BLaER1 treated with 17β-estradiol and CSF1 and Interleukin-3, amounts not matched to agents 10 nM and 100 nM (cell line): ENCODE results near the gene CCDC70.
"Not testable (repeated sequence)": the region's sequence is repeated elsewhere in the genome, so short reads cannot be mapped to it uniquely, and the experiment has no call there.

Experiments
- H3K27ac ChIP-seq, 11 experiments: shearing (Covaris generic); formaldehyde crosslinking; 2 replicates each; pipeline ENCODE4 v1.8.1; 2022
- H3K27me3 ChIP-seq, 11 experiments: shearing (Covaris generic); formaldehyde crosslinking; 2 replicates each; pipeline ENCODE4 v1.8.1; 2022
- H3K36me3 ChIP-seq, 11 experiments: shearing (Covaris generic); formaldehyde crosslinking; 2 replicates each; pipeline ENCODE4 v1.8.1; 2022
- H3K4me1 ChIP-seq, 10 experiments: shearing (Covaris generic); formaldehyde crosslinking; 2 replicates each; pipeline ENCODE4 v1.8.1; 2022
- H3K4me2 ChIP-seq, 11 experiments: shearing (Covaris generic); formaldehyde crosslinking; 2 replicates each; pipeline ENCODE4 v1.8.1; 2022
- H3K4me3 ChIP-seq, 10 experiments: shearing (Covaris generic); formaldehyde crosslinking; 2 replicates each; pipeline ENCODE4 v1.8.1; 2022
- H3K9ac ChIP-seq, 11 experiments: shearing (Covaris generic); formaldehyde crosslinking; 2 replicates each; pipeline ENCODE4 v1.8.1; 2022
- H3K9me3 ChIP-seq, 11 experiments: shearing (Covaris generic); formaldehyde crosslinking; replicated peaks in 1 of 11; 2 replicates each; pipeline ENCODE4 v1.8.1; 2022
- H4K20me1 ChIP-seq, 11 experiments: shearing (Covaris generic); formaldehyde crosslinking; 2 replicates each; pipeline ENCODE4 v1.8.1; 2022
- Cebpa-rat ChIP-seq, 11 experiments: shearing (Covaris generic); IDR thresholded peaks; 2 replicates each; pipeline ENCODE4 v1.8.1; 2022

The CCDC70 gene

GRCh38 chr13:51902776-51903175 lies 41.0 kb downstream of the CCDC70 start:
- H3K36me3 ChIP-seq = no peaks in the 10 kb centered on the region
- peak overlapping the region in 5 of 11 experiments; percentile 32 to 55 (median 44); a peak in 6 of 22 replicates for H3K27ac ChIP-seq
- no peaks in the 10 kb centered on the region for H3K27me3 ChIP-seq
- H3K9me3 ChIP-seq = peaks cover 0 to 3% (median 0%) of the 10 kb centered on the region in 11 experiments; a peak in 1 of 22 replicates
- H3K4me3 ChIP-seq = no peak overlapping the region
- H4K20me1 ChIP-seq = no peaks in the 10 kb centered on the region
- peak overlapping the region in 9 of 11 experiments; percentile 47 to 81 (median 68); a peak in 17 of 22 replicates for H3K4me2 ChIP-seq
- peaks cover 0 to 45% (median 33%) of the 10 kb centered on the region in 10 experiments; a peak in 17 of 20 replicates for H3K4me1 ChIP-seq
- H3K9ac ChIP-seq = no peak overlapping the region; a peak in 1 of 22 replicates
- TF ChIP-seq Cebpa-rat (IDR thresholded peaks at IDR 0.05) = no peak

DNA sequence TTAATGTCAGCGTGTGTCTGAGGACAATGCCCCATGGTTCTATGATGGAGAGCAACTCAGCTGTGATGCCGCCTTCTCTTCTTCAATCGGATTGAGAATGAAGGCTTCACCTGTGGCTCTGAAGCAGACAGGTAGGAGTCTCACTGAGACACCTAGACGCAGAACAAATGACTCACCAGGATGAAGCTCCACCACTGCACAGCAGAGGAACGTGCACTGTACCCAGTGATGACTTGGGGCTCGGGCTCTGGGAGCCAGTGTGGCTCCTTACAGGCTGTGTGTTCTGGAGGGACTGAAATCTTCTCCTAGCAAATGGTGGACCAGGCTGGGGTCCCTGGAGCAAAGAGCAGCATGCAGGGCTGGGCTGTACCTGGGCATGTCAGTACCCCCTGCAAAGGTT lies 44.0 kb downstream of the CCDC70 start:
- Histone ChIP-seq H4K20me1 (no peaks in the 10 kb centered on the region), H3K4me1 (peaks cover 0 to 42% (median 33%) of the 10 kb centered on the region in 10 experiments; a peak in 17 of 20 replicates), H3K4me2 (peak overlapping the region in 2 of 11 experiments; percentile 30 to 52; a peak in 2 of 22 replicates), H3K9ac (no peak overlapping the region), H3K4me3 (no peak overlapping the region), H3K36me3 (no peaks in the 10 kb centered on the region), H3K9me3 (peaks cover 0 to 3% (median 0%) of the 10 kb centered on the region in 11 experiments; a peak in 1 of 22 replicates), H3K27me3 (no peaks in the 10 kb centered on the region), H3K27ac (no peak overlapping the region)
- TF ChIP-seq Cebpa-rat (IDR thresholded peaks at IDR 0.05) = no peak

DNA sequence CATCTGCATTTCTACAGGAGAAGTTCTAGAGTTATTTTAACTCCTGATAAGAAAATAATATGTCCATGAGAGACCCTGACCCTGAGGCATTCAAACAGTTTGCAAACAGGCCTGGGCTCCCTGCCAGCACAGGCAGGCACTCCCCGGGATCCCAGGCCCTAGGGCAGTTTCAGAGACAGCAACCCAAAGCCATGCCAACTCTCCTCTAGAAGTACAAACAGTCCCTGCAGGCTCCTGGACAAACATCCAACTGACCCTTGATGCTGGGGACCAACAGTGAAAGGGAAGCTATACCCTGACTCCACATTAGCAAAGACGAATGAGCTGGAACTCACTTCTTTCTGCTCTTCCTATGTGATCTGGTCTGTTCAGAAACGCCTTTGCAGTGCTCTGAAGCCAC lies 44.8 kb downstream of the CCDC70 start:
- peaks cover 0 to 40% (median 33%) of the 10 kb centered on the region in 10 experiments; a peak in 17 of 20 replicates for H3K4me1 ChIP-seq
- H4K20me1 ChIP-seq = no peaks in the 10 kb centered on the region
- no peak for TF ChIP-seq Cebpa-rat (IDR thresholded peaks at IDR 0.05)
- no peak overlapping the region for H3K27ac ChIP-seq
- H3K9me3 ChIP-seq = peaks cover 0 to 3% (median 0%) of the 10 kb centered on the region in 11 experiments; a peak in 1 of 22 replicates
- H3K4me3 ChIP-seq = no peak overlapping the region
- no peaks in the 10 kb centered on the region for H3K27me3 ChIP-seq
- peak overlapping the region in 8 of 11 experiments; percentile 12 to 57 (median 32); a peak in 13 of 22 replicates for H3K4me2 ChIP-seq
- no peaks in the 10 kb centered on the region for H3K36me3 ChIP-seq
- H3K9ac ChIP-seq = no peak overlapping the region

GRCh38 chr13:51907040-51907732 lies 45.4 kb downstream of the CCDC70 start:
- Histone ChIP-seq H3K27ac (no peak overlapping the region), H3K4me2 (peak overlapping the region in 8 of 11 experiments; percentile 12 to 57 (median 32); a peak in 13 of 22 replicates), H3K36me3 (no peaks in the 10 kb centered on the region), H3K9ac (no peak overlapping the region), H4K20me1 (no peaks in the 10 kb centered on the region), H3K4me1 (peaks cover 0 to 40% (median 35%) of the 10 kb centered on the region in 10 experiments; a peak in 17 of 20 replicates), H3K4me3 (no peak overlapping the region), H3K9me3 (0 out of 22 replicates have a peak, but pooled peaks cover 0 to 3% (median 0%) of the 10 kb centered on the region in 11 experiments), H3K27me3 (no peaks in the 10 kb centered on the region)
- no peak for TF ChIP-seq Cebpa-rat (IDR thresholded peaks at IDR 0.05)

GRCh38 chr13:51909265-51909664 lies 47.5 kb downstream of the CCDC70 start:
- not testable (repeated sequence) for H4K20me1 ChIP-seq, H3K36me3 ChIP-seq, H3K4me3 ChIP-seq, H3K27ac ChIP-seq, H3K4me2 ChIP-seq, H3K9ac ChIP-seq, H3K27me3 ChIP-seq, H3K9me3 ChIP-seq
- peaks cover 0 to 43% (median 38%) of the 10 kb centered on the region in 10 experiments; a peak in 16 of 20 replicates for H3K4me1 ChIP-seq

GRCh38 chr13:51910508-51910907 lies 48.7 kb downstream of the CCDC70 start:
- TF ChIP-seq Cebpa-rat (IDR thresholded peaks at IDR 0.05) = no peak
- H3K4me3 ChIP-seq = no peak overlapping the region
- H4K20me1 ChIP-seq = no peaks in the 10 kb centered on the region

DNA sequence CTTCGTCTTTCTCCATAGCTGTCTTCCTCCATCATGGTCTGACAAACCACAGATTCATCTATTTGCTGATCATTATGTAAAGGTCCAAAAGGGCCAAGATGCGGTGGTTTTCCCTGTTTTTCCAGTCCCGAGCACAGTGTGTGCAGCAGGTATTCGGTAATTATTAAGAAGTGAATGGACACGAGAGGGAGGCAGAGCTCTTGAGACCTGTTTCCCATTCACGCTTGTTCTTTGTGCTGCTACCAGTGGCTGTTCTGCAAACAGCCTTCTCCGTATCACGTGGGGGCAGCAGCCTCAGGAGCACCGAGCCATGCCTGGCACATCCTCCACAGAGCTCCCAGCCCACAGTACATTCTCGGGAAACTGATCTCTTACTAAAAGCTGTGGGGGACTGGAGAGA lies 50.3 kb downstream of the CCDC70 start:
- H3K4me2 ChIP-seq = peak overlapping the region in 8 of 11 experiments; percentile 2 to 60 (median 43); a peak in 15 of 22 replicates
- 0 out of 22 replicates have a peak, but pooled peaks cover 0 to 3% (median 0%) of the 10 kb centered on the region in 11 experiments for H3K9me3 ChIP-seq
- H3K36me3 ChIP-seq = no peaks in the 10 kb centered on the region
- no peaks in the 10 kb centered on the region for H3K27me3 ChIP-seq
- H3K9ac ChIP-seq = no peak overlapping the region
- no peak overlapping the region for H3K4me3 ChIP-seq
- peaks cover 0 to 33% (median 29%) of the 10 kb centered on the region in 10 experiments; a peak in 16 of 20 replicates for H3K4me1 ChIP-seq
- no peak overlapping the region for H3K27ac ChIP-seq
- no peak for TF ChIP-seq Cebpa-rat (IDR thresholded peaks at IDR 0.05)
- no peaks in the 10 kb centered on the region for H4K20me1 ChIP-seq

More at GRCh38 chr13:51910508-51910907, 48.7 kb downstream of the CCDC70 start:
- no peak overlapping the region for H3K4me2 ChIP-seq
- peaks cover 0 to 44% (median 38%) of the 10 kb centered on the region in 10 experiments; a peak in 16 of 20 replicates for H3K4me1 ChIP-seq
- no peak overlapping the region for H3K27ac ChIP-seq
- H3K27me3 ChIP-seq = no peaks in the 10 kb centered on the region
- H3K9ac ChIP-seq = no peak overlapping the region
- H3K9me3 ChIP-seq = 0 out of 22 replicates have a peak, but pooled peaks cover 0 to 3% (median 0%) of the 10 kb centered on the region in 11 experiments
- no peaks in the 10 kb centered on the region for H3K36me3 ChIP-seq

- Histone ChIP-seq H3K9ac (no peak overlapping the region), H4K20me1 (no peaks in the 10 kb centered on the region), H3K27ac (no peak overlapping the region), H3K4me1 (peaks cover 0 to 30% (median 26%) of the 10 kb centered on the region in 10 experiments; a peak in 16 of 20 replicates), H3K36me3 (no peaks in the 10 kb centered on the region), H3K9me3 (no peaks in the 10 kb centered on the region), H3K4me3 (no peak overlapping the region), H3K4me2 (peak overlapping the region in 8 of 11 experiments; percentile 33 to 60 (median 46); a peak in 14 of 22 replicates), H3K27me3 (no peaks in the 10 kb centered on the region)
- no peak for TF ChIP-seq Cebpa-rat (IDR thresholded peaks at IDR 0.05)
These were observed 50.9 kb downstream of the CCDC70 start for GRCh38 chr13:51912511-51913225.
